Measurements from ENCODE around the gene AP3B1. TPM values are rescaled to one million over a fixed set of nuclear protein-coding genes. Genes with fewer than 3 reads are reported as not detected.

Gene AP3B1
- total and polyA plus RNA-seq, 4 experiments from 2014 or later: 18.2 to 36.9 (median 31.7) TPM

DNA sequence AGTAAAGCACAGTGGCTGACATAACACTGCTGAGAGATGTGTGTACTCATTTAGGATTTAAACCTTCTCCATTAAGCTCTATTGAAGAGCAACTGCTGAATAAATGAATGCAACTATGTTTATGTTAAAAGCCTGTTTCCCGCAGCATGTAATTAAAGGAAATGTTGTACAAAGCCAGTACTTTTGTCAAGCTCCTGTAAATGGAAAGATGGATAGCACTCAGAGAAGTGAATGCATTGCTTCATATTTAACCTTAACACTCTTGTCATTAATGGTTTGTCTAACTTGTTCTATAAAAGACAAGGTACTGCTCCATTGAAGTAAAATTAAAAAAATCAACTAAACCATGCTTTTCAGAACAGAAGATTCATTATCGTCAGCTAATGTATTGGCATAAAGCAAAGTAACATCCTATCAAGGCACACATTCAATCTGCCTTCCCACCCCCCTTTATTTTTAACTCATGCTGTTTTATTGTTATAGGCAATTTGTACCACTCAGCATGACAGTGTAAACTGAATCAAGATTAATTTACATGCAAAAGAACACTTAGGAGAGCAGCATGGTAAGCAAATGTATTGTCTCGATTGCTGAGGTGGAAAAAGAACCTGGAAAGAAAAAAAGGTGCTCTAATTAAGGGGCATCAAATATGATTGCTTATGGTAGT is 277.5 kb downstream of the AP3B1 start:
- Histone ChIP-seq H3K4me3 (ENCODE audit: low read length in 2 of 2) (no peak overlapping the region), H3K4me1 (ENCODE audit: insufficient read depth, low read length) (no peaks in the 10 kb centered on the region), H3K27me3 (ENCODE audit: insufficient read depth, low read length) (no peaks in the 10 kb centered on the region), H3K36me3 (ENCODE audit: insufficient read depth, low read length) (no peaks in the 10 kb centered on the region), H3K9me3 (ENCODE audit: control insufficient read depth in 1 of 2, low read length in 2 of 2) (no peaks in the 10 kb centered on the region), H3K27ac (ENCODE audit: low read depth, low read length) (no peak overlapping the region)
- H3K27me3 Mint-ChIP-seq: no peaks in the 10 kb centered on the region
- ChIA-PET POLR2A (ENCODE audit: partially characterized antibody) (no interaction called here), CTCF (ENCODE audit: partially characterized antibody) (interaction anchor here (1.1 kb wide), 1 partner anchor 8 kb away, joined by 3 read pairs; no protein-coding TSS in a partner anchor)
- no peak overlapping the region for H3K27ac Mint-ChIP-seq
- no peak overlapping the region for H3K4me3 Mint-ChIP-seq
- DNase-seq: no peak
- no peaks in the 10 kb centered on the region for H3K9me3 Mint-ChIP-seq
- H3K4me1 Mint-ChIP-seq: no peaks in the 10 kb centered on the region
- peaks cover 22 to 24% of the 10 kb centered on the region in 2 donors for H3K36me3 Mint-ChIP-seq
- intact Hi-C loops (cut with micrococcal nuclease): no loop called here

DNA sequence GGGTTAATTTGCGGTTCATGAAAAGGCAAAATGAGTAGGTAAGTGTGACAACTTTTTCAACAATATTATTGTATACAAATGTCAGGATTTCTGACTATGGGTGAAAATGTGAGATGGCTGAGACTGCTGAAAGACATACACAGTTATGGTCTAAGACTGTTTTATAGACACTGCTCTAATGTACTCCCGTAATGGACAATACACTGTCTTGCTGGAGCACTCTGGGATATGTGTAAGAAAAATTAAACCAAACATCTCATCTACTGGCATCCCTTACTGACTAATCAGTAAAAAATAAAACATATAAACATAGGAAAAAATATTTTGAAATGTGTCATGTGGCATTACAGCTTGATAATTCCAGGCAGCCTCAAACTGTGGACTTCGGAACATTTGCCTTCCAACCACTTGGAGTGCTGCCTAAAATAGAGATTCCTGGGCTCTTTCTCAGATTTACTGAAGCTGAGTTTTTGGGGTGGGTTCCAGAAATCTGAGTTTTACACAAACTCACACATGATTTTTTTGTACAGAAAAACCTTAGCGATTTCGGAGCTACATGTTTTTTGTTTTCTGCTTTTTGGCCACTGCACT is 284.5 kb downstream of the AP3B1 start:
- Mint-ChIP-seq H3K9me3 (no peaks in the 10 kb centered on the region), H3K27ac (no peak overlapping the region), H3K27me3 (no peaks in the 10 kb centered on the region), H3K4me1 (no peaks in the 10 kb centered on the region), H3K36me3 (peaks cover 17 to 20% of the 10 kb centered on the region in 2 donors), H3K4me3 (no peak overlapping the region)
- no peaks in the 10 kb centered on the region for H3K9me3 ChIP-seq (ENCODE audit: control insufficient read depth in 1 of 2, low read length in 2 of 2)
- H3K27me3 ChIP-seq (ENCODE audit: insufficient read depth, low read length): no peaks in the 10 kb centered on the region
- no peaks in the 10 kb centered on the region for H3K4me1 ChIP-seq (ENCODE audit: insufficient read depth, low read length)
- POLR2A ChIA-PET (ENCODE audit: partially characterized antibody): no interaction called here
- no peaks in the 10 kb centered on the region for H3K36me3 ChIP-seq (ENCODE audit: insufficient read depth, low read length)
- CTCF ChIA-PET (ENCODE audit: partially characterized antibody): no interaction called here
- no peak for DNase-seq
- intact Hi-C loops (cut with micrococcal nuclease): no loop called here
- no peak overlapping the region for H3K27ac ChIP-seq (ENCODE audit: low read depth, low read length)
- no peak overlapping the region for H3K4me3 ChIP-seq (ENCODE audit: low read length in 2 of 2)

DNA sequence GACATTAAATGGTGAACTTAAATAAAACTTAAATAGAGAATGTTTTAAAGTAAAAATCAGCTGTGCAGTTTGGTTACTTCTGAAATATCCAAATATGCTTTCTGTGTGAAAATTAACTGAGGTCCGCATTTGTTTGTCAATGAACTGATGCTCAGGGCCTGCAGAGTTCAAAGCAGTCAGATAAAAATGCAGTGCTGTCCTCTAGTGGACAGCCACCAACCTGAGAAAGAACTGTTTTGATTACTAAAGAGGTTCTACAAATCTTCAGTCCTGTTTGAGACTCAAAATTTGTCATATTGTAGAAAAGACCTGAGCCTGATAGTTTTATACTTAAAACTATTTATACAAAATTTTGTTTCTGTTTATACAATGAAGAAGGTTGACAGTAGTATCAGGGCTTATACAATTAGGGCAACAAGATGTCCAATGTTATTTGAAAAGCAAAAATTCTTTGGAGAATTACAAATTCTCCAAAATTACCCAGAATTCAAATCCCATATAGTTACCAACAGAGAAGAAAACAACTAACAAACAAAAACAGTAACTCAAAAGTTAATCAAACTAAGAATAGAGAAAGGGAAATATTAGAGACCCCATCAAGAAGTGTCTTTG is 286.0 kb downstream of the AP3B1 start:
- ChIA-PET POLR2A (ENCODE audit: partially characterized antibody) (no interaction called here), CTCF (ENCODE audit: partially characterized antibody) (no interaction called here)
- intact Hi-C loops (cut with micrococcal nuclease): no loop called here

DNA sequence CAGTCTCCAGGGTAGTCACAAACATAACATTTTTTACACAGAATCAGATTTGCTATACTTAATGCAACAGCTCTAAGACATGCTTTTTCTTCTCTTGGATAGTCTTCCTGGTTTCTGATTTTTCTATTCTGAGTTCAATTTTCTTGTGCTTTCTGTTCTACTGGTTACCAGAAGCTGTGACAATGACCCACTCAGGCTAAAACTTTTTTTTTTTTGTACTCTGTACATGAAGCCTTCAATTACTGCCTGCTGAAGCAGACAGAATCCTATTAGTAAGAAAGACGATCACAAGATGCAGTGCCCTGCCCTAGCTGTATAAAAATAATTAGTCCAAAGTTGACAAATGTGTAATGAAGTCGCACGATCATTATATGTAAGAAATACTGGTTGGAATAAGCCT is 287.3 kb downstream of the AP3B1 start:
- ChIA-PET CTCF (ENCODE audit: partially characterized antibody) (no interaction called here), POLR2A (ENCODE audit: partially characterized antibody) (no interaction called here)
- Histone ChIP-seq H3K9me3 (ENCODE audit: control insufficient read depth in 1 of 2, low read length in 2 of 2) (no peaks in the 10 kb centered on the region), H3K27me3 (ENCODE audit: insufficient read depth, low read length) (no peaks in the 10 kb centered on the region), H3K4me3 (ENCODE audit: low read length in 2 of 2) (no peak overlapping the region), H3K36me3 (ENCODE audit: insufficient read depth, low read length) (peaks cover 6% of the 10 kb centered on the region), H3K4me1 (ENCODE audit: insufficient read depth, low read length) (no peaks in the 10 kb centered on the region), H3K27ac (ENCODE audit: low read depth, low read length) (no peak overlapping the region)
- H3K27ac Mint-ChIP-seq: no peak overlapping the region
- peaks cover 17 to 22% of the 10 kb centered on the region in 2 donors for H3K36me3 Mint-ChIP-seq
- H3K9me3 Mint-ChIP-seq: no peaks in the 10 kb centered on the region
- intact Hi-C loops (cut with micrococcal nuclease): no loop called here
- H3K27me3 Mint-ChIP-seq: no peaks in the 10 kb centered on the region
- DNase-seq: no peak
- no peak overlapping the region for H3K4me3 Mint-ChIP-seq
- H3K4me1 Mint-ChIP-seq: no peaks in the 10 kb centered on the region

More for the DNA sequence above, 286.0 kb downstream of the AP3B1 start:
- H3K4me3 ChIP-seq (ENCODE audit: low read length in 2 of 2): no peak overlapping the region
- Mint-ChIP-seq H3K4me3 (no peak overlapping the region), H3K9me3 (no peaks in the 10 kb centered on the region), H3K36me3 (peaks cover 13 to 19% of the 10 kb centered on the region in 2 donors), H3K4me1 (no peaks in the 10 kb centered on the region), H3K27me3 (no peaks in the 10 kb centered on the region), H3K27ac (no peak overlapping the region)
- no peaks in the 10 kb centered on the region for H3K36me3 ChIP-seq (ENCODE audit: insufficient read depth, low read length)
- H3K27ac ChIP-seq (ENCODE audit: low read depth, low read length): no peak overlapping the region
- no peaks in the 10 kb centered on the region for H3K27me3 ChIP-seq (ENCODE audit: insufficient read depth, low read length)
- no peaks in the 10 kb centered on the region for H3K4me1 ChIP-seq (ENCODE audit: insufficient read depth, low read length)
- H3K9me3 ChIP-seq (ENCODE audit: control insufficient read depth in 1 of 2, low read length in 2 of 2): no peaks in the 10 kb centered on the region
- DNase-seq: peak in 1 of 5 donors; percentile 7

DNA sequence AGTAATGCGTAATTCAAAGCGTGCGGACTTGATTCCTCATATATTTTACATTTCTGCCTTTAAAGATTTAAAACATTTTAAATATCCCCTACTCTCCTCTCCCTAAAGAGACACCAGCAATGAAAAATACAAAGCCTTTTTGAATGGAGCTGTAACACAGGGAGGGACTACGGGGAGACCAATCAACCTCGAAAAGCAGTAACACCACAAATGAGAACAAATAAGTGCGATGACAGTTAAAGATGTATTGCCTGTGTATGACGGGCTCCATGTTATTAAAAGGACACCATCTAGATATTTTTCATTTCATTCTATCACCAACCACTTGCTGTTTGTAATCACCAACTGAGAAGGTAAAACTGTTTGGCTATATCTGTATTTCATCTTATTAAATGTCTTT is 288.0 kb downstream of the AP3B1 start:
- no peaks in the 10 kb centered on the region for H3K9me3 Mint-ChIP-seq
- peaks cover 6% of the 10 kb centered on the region for H3K36me3 ChIP-seq (ENCODE audit: insufficient read depth, low read length)
- H3K27ac Mint-ChIP-seq: no peak overlapping the region
- H3K4me3 ChIP-seq (ENCODE audit: low read length in 2 of 2): no peak overlapping the region
- no peaks in the 10 kb centered on the region for H3K4me1 ChIP-seq (ENCODE audit: insufficient read depth, low read length)
- H3K4me1 Mint-ChIP-seq: no peaks in the 10 kb centered on the region
- no peaks in the 10 kb centered on the region for H3K9me3 ChIP-seq (ENCODE audit: control insufficient read depth in 1 of 2, low read length in 2 of 2)
- DNase-seq: no peak
- H3K4me3 Mint-ChIP-seq: no peak overlapping the region
- H3K36me3 Mint-ChIP-seq: peaks cover 22 to 25% of the 10 kb centered on the region in 2 donors
- no peaks in the 10 kb centered on the region for H3K27me3 ChIP-seq (ENCODE audit: insufficient read depth, low read length)
- intact Hi-C loops (cut with micrococcal nuclease): no loop called here
- H3K27ac ChIP-seq (ENCODE audit: low read depth, low read length): no peak overlapping the region
- ChIA-PET POLR2A (ENCODE audit: partially characterized antibody) (no interaction called here), CTCF (ENCODE audit: partially characterized antibody) (interaction anchor here (0.6 kb wide), 1 partner anchor 9 kb away, joined by 3 read pairs; no protein-coding TSS in a partner anchor)
- H3K27me3 Mint-ChIP-seq: no peaks in the 10 kb centered on the region

DNA sequence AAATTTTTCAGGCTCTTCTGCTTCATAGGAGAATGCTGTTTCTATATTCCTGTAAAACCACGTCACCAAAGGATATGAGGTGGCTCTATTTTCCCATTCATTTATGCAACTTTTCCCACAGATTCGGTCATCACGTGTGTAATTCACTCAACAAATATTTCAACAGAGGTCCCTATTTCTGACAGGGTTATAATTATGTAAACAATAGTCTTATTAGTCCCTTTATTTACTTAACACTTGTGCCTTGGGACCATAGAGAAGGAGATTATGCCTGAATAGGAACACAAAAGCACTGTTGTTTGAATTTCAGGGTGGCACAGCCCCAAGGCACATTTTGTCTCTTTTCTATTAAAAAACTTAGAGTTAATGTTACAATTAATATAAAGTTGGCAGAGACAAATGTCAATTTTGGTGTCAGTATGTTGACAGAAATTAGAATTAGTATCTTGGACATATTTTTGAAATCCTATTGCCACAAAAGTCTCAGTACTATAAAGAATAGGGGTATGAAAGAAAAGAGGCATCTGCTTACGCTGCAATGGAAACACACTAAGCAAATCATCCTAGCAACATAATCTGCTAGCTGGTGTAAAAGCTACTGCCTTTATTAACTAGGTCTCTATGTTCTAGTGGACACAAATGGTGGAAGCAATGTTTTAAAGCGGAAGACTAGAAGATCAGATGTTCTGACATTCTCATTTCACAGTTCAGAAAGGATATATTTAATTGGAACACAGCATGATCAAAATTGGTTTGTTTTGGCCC is 289.3 kb downstream of the AP3B1 start:
- DNase-seq: no peak
- Mint-ChIP-seq H3K4me3 (no peak overlapping the region), H3K36me3 (peaks cover 27 to 30% of the 10 kb centered on the region in 2 donors), H3K27ac (no peak overlapping the region), H3K4me1 (no peaks in the 10 kb centered on the region), H3K27me3 (no peaks in the 10 kb centered on the region), H3K9me3 (no peaks in the 10 kb centered on the region)
- Histone ChIP-seq H3K4me3 (ENCODE audit: low read length in 2 of 2) (no peak overlapping the region), H3K27me3 (ENCODE audit: insufficient read depth, low read length) (no peaks in the 10 kb centered on the region), H3K4me1 (ENCODE audit: insufficient read depth, low read length) (no peaks in the 10 kb centered on the region), H3K36me3 (ENCODE audit: insufficient read depth, low read length) (peaks cover 6% of the 10 kb centered on the region), H3K27ac (ENCODE audit: low read depth, low read length) (no peak overlapping the region), H3K9me3 (ENCODE audit: control insufficient read depth in 1 of 2, low read length in 2 of 2) (no peaks in the 10 kb centered on the region)
- POLR2A ChIA-PET (ENCODE audit: partially characterized antibody): no interaction called here
- intact Hi-C loops (cut with micrococcal nuclease): no loop called here
- CTCF ChIA-PET (ENCODE audit: partially characterized antibody): no interaction called here

DNA sequence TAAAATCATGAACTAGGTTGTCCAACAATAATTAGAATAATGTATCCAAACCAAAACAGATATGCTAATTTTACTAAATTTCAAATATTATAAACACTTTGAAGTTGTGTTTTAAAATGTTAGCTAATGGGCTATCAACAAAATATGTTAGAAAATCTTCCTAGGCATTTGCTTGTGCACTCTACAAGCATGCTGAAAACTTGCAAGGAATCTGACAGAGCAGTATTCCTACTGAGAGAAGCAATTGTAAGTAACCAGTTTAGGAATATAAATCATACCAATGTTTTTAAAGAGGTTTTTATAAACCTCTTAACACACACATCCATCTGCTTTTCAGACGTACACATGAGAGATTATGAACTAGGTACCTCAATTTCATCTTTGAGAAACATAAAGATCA is 289.9 kb downstream of the AP3B1 start:
- DNase-seq: no peak
- Histone ChIP-seq H3K36me3 (ENCODE audit: insufficient read depth, low read length) (peaks cover 6% of the 10 kb centered on the region), H3K27me3 (ENCODE audit: insufficient read depth, low read length) (no peaks in the 10 kb centered on the region), H3K4me1 (ENCODE audit: insufficient read depth, low read length) (no peaks in the 10 kb centered on the region), H3K9me3 (ENCODE audit: control insufficient read depth in 1 of 2, low read length in 2 of 2) (no peaks in the 10 kb centered on the region), H3K4me3 (ENCODE audit: low read length in 2 of 2) (no peak overlapping the region), H3K27ac (ENCODE audit: low read depth, low read length) (no peak overlapping the region)
- no peaks in the 10 kb centered on the region for H3K4me1 Mint-ChIP-seq
- no peaks in the 10 kb centered on the region for H3K9me3 Mint-ChIP-seq
- no peak overlapping the region for H3K27ac Mint-ChIP-seq
- peaks cover 29 to 32% of the 10 kb centered on the region in 2 donors for H3K36me3 Mint-ChIP-seq
- POLR2A ChIA-PET (ENCODE audit: partially characterized antibody): no interaction called here
- CTCF ChIA-PET (ENCODE audit: partially characterized antibody): no interaction called here
- intact Hi-C loops (cut with micrococcal nuclease): no loop called here
- H3K4me3 Mint-ChIP-seq: no peak overlapping the region
- no peaks in the 10 kb centered on the region for H3K27me3 Mint-ChIP-seq
